GM21390 (cell line): Measurements from ENCODE around the gene SEL1L.
A peak's percentile ranks its signal among the peaks of the same experiment; 100 is the strongest.
"Not testable (repeated sequence)": the region's sequence is repeated elsewhere in the genome, so short reads cannot be mapped to it uniquely, and the experiment has no call there.

Experiments
- ATAC-seq: cut with Tn5 transposase; IDR thresholded peaks from one replicate; pipeline ENCODE4 v1.9.1; 2021; ENCODE audit not compliant: unreplicated experiment

SEL1L gene

DNA sequence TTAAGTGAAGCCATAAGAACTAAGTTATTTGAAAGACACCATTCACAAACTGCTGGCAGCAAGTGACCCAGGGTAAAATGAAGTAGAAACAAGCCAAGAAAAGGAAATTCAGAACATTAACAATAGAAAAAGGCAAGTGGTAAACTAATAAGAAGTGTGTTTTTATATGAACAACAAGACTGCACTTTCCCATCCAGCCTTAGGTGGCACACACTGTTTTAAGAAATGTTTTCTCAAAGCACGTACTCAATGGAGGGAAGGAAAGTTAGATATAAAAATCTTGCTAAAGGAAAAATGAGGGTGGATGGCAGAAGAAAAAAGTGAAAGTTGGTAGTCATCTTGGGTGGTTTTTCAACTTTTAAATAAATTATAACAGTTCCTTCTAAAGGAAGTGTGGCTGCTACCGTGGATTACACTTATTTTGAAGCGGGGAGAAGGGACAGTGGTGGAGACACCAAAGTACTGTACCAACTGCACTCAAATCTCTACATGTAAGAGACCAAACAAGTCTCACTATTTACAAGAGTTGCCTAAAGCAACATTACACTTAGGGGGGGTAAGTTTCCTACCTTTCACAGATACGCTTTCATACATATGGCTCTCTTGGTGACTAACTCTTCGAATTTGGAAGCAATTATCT is 58.8 kb downstream of the SEL1L start:
- no peak for ATAC-seq

DNA sequence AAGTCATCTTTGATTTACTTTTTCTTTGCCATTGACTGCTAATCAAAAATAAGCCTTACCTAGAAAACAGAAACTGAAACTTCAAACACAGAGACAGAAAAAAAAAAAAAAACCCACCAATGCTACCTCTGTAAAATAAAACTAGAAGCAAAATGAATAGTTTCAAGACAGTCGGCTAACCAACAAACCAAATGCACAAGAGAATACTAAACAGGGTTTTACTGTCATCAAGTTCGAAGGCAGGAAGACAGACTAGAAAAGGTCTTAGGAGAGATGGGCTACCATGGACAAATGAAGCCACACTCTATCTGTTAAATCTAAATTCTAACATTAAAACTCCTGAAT is 59.5 kb downstream of the SEL1L start:
- ATAC-seq: peak; percentile 66

DNA sequence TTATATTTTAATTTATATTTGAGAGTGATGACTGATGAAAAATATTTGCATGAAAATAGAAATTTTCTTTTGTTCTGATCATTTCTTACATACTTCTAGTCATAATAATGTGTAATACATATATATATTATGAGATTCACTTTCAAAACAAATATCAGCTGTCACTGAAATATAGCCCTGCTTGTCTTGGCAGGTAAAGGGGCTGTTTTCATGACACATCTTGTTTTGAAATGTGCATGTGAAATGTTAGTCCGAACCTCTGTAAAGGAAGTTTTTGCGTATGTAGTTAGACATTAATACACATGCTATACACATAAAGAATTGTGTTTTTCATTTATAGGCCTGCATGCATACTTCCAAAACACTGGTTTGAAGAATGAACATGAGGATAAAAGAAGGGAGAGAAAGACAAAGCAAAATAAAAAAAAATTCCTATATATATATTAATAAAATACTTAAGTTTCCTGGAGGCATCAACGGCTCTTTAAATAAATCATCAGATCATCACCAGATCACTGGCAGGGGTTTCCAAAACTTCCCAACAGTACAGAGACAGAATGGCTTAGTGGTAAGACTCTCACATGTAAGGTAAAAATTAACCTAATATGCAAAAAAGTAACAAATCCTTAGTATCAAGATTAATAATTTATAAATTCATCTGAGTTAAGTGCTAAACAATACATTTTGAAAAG is 60.1 kb downstream of the SEL1L start:
- peak; percentile 26 for ATAC-seq

- no peak for ATAC-seq
Measured at GRCh38 chr14:81472096-81472800, 61.4 kb downstream of the SEL1L start.

GRCh38 chr14:81471062-81471461 is 62.6 kb downstream of the SEL1L start:
- peak; percentile 33 for ATAC-seq

DNA sequence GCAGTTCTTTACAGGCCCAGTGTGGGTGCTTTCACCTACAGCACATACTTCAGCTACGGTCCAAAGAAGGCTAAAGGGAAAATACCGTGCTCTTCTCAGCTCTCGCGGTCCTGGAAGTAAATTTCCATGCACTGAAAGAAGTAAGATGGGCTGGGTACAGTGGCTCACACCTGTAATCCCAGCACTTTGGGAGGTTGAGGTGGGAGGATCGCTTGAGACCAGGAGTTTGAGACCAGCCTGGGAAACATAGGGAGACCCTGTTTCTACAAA is 63.2 kb downstream of the SEL1L start:
- peak; percentile 23 for ATAC-seq

DNA sequence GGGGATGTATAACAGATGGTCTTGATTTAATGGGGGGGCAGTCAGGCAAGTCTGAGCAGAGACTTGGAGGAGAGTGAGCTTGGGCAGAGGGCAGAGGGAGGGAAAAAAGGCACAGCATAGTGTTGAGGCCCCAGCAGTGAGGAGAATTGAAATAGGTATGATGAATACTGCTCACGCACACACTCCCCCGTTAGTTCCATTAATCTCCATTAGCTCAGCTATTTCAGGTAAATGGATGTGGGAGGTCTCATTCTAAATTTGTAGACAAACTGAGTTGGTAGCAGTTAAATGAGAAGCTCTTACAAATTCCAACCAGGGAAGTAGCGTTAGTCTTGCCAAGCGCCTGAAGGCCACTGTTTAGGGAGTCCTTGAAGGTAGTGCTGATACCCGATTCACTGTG is 66.8 kb downstream of the SEL1L start:
- ATAC-seq: no peak

GRCh38 chr14:81465507-81466228 is 68.0 kb downstream of the SEL1L start:
- ATAC-seq: no peak

DNA sequence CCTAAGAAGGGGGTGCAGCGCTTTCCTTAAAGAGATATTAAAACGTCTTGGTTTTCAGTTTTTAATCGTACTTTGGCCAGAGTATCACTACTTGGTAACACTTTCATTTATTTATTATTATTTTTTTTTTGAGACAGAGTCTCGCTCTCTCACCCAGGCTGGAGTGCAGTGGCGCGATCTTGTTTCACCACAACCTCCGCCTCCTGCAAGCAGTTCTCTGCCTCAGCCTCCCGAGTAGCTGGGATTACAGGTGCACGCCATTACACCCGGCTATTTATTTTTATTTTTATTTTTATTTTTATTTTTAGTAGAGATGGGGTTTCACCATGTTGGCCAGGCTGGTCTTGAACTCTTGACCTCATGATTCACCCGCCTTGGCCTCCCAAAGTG is 68.7 kb downstream of the SEL1L start:
- peak; percentile 34 for ATAC-seq

- ATAC-seq: peak; percentile 75
Measured at GRCh38 chr14:81464253-81465002, 69.2 kb downstream of the SEL1L start.

GRCh38 chr14:81462356-81462755 is 71.3 kb downstream of the SEL1L start:
- not testable (repeated sequence) for ATAC-seq

GRCh38 chr14:81459912-81460311 is 73.7 kb downstream of the SEL1L start:
- no peak for ATAC-seq

- ATAC-seq: no peak
Measured at GRCh38 chr14:81458352-81458751, 75.3 kb downstream of the SEL1L start.

DNA sequence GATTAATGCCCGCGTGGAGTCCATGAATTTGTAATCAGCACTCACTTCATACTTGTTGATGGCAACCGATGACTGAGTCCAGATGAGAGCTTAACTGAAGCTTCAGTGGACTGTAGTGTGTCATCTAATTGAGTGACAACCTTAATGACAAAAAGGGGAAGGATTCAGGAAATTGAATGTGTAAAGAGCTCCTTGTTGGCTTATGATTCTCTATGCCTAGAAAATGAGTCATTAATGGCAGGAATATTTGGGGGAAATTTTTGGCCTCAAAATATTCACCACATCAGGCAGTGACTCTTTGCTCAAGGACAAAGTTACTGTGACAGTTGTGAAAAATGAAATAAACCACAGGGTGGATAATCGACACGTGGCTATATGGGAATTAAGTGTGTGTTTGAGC is 78.3 kb downstream of the SEL1L start:
- ATAC-seq: peak; percentile 18

GRCh38 chr14:81454572-81455218 is 79.0 kb downstream of the SEL1L start:
- peak; percentile 61 for ATAC-seq

GRCh38 chr14:81453166-81453766 is 80.4 kb downstream of the SEL1L start:
- peak; percentile 82 for ATAC-seq

DNA sequence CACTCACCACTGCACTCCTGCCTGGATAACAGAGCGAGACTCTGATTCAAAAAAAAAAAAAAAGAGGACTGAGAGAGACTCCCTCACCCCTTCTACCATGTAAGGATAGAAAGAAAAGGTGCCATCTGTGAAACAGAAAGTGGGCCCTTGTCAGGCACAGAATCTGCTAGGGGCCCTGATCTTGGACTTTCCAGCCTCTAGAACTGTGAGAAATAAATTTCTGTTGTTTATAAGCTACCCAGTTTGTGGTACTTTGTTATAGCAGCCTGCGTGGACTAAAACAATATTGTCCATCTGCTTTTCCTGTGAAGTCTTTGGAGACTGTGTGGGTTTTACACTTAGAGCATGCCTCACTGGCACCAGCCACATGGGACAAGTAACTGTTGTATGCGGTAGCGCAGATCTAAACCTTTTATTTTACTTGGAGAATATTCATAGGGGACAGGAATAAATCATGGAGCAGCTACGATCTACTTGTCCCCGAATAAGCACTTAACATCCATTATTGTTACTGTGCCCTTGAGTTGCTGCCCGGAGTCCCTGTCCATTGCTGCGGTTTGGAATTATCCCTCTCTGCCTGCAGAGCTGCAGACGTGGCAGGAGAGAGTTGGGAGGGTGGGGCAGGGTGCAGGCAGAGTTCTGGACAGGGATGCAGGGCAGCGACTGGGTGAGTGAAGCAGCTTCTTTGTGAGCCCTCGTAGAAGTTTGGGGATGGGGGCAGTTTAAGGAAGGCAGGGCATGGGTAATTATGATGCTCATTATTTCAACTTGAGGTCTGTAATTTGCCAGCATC is 81.1 kb downstream of the SEL1L start:
- peak; percentile 24 for ATAC-seq

DNA sequence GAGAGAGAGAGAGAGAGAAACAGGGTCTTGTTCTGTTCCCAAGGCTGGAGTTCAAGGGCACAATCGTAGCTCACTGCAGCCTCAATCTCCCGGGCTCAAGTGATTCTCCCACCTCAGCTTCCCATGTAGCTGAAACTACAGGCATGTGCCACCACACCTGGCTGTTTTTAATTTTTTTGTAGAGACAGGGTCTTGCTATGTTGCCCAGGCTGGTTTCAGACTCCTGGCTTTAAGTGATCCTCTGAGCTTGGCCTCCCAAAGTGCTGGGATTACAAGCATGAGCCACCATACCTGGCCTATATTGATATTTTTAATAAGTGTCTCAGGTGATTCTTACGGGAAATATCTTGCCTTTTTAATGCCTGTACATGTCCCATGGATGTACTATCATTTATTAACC is 82.7 kb downstream of the SEL1L start:
- no peak for ATAC-seq

- no peak for ATAC-seq
Measured at GRCh38 chr14:81450100-81450531, 83.5 kb downstream of the SEL1L start.
